ENCODE data around the gene SLC29A3. TPM values are rescaled to one million over a fixed set of nuclear protein-coding genes. Genes with fewer than 3 reads are reported as not detected.

Gene SLC29A3
- polyA plus RNA-seq, 1 of the 3 experiments (the other 2 are of a cell fraction), result 3.8 TPM

DNA sequence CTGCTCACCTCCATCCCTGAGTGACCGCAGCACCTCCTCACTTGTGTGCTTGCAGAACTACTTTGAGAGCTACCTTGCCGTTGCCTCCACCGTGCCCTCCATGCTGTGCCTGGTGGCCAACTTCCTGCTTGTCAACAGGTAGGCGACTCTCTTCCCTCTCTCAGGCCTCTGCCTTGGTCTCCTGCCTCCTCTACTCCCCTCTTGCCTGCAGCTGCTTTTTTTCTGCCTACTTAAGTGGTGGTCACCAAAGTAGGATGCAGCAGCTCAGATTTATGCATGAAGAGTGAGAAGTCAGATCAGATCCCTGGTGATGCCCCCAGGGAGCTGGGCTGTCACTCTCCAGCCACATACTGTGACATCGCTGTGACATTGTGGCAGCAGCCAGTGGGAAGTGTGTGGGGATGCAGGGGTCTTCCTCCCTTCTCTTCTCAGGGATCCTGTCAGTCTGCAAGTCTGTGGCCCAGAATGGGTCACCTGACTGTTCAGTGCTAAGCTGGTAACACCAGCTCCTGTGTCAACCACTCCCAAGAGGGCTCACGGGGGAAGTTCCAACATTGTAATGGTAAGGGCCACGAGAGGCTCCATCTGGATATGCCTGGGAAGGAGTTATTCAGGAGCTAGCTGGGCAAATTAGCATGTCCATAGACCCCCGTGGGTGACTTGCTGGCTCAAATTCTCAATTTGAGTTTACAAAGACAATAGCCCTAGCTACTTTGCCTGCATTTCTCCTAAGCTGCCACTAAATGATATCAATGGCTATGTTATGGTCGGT, 25.3 kb downstream of the SLC29A3 start:
- Histone ChIP-seq H3K4me1 (ENCODE audit: control insufficient read depth in 1 of 2, insufficient read depth in 2 of 2, low read depth in 1 of 2, low read length in 1 of 2) (peaks cover 0 to 17% of the 10 kb centered on the region in 2 experiments; a peak in 1 of 4 replicates), H2AFZ (ENCODE audit: low read depth) (no peak overlapping the region), H3F3A (replicated peaks; ENCODE audit: insufficient read depth) (no peaks in the 10 kb centered on the region), H3K27me3 (ENCODE audit: insufficient read depth) (no peaks in the 10 kb centered on the region), H4K20me1 (ENCODE audit: insufficient read depth) (no peaks in the 10 kb centered on the region), H3K79me2 (ENCODE audit: insufficient read depth) (no peaks in the 10 kb centered on the region), H3K9ac (no peak overlapping the region), H3K27ac (ENCODE audit: low read depth in 2 of 2, low read length in 1 of 2) (no peak overlapping the region), H3K9me2 (no peaks in the 10 kb centered on the region), H3K4me3 (ENCODE audit: low read depth in 2 of 2, low read length in 1 of 2) (no peak overlapping the region), H3K4me2 (no peak overlapping the region), H3K36me3 (replicated peaks in 1 of 2; ENCODE audit: control insufficient read depth in 1 of 2, insufficient read depth in 2 of 2, low read length in 1 of 2) (peaks cover 0 to 2% of the 10 kb centered on the region in 2 experiments), H3K9me3 (no peaks in the 10 kb centered on the region)
- WGBS (ENCODE audit: low lambda C conversion rate), result 85% methylated on average over 8 of the region's 9 CpGs
- ChIA-PET POLR2A (interaction anchor here (1.1 kb wide), 1 partner anchor 33 kb away, joined by 4 read pairs; no protein-coding TSS in a partner anchor), CTCF (interaction anchor here (0.6 to 12.4 kb wide), 7 partner anchors 13 to 369 kb away, joined by 3 to 99 read pairs (median 4); partner anchors contain the start of gene SLC29A3)
- no peak for DNase-seq
- TF ChIP-seq GABPA (IDR thresholded peaks at IDR 0.05; ENCODE audit: low read depth) (no peak), CHD2 (IDR thresholded peaks at IDR 0.05; ENCODE audit: low read length, partially characterized antibody) (no peak), RFX5 (IDR thresholded peaks at IDR 0.05; ENCODE audit: low read length) (no peak)
- TF ChIP-seq, protein P1, sequence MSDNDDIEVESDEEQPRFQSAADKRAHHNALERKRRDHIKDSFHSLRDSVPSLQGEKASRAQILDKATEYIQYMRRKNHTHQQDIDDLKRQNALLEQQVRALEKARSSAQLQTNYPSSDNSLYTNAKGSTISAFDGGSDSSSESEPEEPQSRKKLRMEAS (IDR thresholded peaks at IDR 0.05; ENCODE audit: low read depth), result no peak
- TF ChIP-seq, protein P2, sequence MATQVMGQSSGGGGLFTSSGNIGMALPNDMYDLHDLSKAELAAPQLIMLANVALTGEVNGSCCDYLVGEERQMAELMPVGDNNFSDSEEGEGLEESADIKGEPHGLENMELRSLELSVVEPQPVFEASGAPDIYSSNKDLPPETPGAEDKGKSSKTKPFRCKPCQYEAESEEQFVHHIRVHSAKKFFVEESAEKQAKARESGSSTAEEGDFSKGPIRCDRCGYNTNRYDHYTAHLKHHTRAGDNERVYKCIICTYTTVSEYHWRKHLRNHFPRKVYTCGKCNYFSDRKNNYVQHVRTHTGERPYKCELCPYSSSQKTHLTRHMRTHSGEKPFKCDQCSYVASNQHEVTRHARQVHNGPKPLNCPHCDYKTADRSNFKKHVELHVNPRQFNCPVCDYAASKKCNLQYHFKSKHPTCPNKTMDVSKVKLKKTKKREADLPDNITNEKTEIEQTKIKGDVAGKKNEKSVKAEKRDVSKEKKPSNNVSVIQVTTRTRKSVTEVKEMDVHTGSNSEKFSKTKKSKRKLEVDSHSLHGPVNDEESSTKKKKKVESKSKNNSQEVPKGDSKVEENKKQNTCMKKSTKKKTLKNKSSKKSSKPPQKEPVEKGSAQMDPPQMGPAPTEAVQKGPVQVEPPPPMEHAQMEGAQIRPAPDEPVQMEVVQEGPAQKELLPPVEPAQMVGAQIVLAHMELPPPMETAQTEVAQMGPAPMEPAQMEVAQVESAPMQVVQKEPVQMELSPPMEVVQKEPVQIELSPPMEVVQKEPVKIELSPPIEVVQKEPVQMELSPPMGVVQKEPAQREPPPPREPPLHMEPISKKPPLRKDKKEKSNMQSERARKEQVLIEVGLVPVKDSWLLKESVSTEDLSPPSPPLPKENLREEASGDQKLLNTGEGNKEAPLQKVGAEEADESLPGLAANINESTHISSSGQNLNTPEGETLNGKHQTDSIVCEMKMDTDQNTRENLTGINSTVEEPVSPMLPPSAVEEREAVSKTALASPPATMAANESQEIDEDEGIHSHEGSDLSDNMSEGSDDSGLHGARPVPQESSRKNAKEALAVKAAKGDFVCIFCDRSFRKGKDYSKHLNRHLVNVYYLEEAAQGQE (IDR thresholded peaks at IDR 0.05; ENCODE audit: low read depth, low read length), result no peak
- TF ChIP-seq, protein P3, sequence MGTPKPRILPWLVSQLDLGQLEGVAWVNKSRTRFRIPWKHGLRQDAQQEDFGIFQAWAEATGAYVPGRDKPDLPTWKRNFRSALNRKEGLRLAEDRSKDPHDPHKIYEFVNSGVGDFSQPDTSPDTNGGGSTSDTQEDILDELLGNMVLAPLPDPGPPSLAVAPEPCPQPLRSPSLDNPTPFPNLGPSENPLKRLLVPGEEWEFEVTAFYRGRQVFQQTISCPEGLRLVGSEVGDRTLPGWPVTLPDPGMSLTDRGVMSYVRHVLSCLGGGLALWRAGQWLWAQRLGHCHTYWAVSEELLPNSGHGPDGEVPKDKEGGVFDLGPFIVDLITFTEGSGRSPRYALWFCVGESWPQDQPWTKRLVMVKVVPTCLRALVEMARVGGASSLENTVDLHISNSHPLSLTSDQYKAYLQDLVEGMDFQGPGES (IDR thresholded peaks at IDR 0.05; ENCODE audit: low read depth, low read length), result no peak

DNA sequence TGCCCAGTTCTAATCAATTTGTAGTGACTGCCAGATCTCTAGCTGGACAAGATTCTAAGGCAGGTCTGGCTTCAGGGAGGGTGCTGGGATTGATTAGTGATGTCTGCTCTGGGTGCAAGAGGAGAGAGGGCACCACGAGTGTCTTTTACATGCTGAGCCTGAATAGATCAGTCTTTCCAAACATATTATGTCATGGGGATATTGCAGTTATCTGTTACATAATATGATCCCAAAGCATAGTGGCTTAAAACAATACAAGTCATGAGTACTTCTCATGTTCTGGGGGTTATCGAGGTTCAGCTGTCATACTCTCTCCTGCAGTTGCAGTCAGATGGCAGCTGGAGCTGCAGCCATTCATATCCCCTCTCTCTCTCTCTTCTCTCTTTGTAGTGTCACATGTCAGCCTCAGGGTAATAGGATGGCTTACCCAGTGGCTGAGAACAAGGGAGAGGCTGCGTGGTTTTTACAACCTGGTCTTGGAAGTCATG, 26.0 kb downstream of the SLC29A3 start:
- TF ChIP-seq FOXJ3 (CRISPR knock-in tag; IDR thresholded peaks at IDR 0.05) (no peak), FOXM1 (IDR thresholded peaks at IDR 0.05; ENCODE audit: low read depth) (no peak)
- TF ChIP-seq, protein P4, sequence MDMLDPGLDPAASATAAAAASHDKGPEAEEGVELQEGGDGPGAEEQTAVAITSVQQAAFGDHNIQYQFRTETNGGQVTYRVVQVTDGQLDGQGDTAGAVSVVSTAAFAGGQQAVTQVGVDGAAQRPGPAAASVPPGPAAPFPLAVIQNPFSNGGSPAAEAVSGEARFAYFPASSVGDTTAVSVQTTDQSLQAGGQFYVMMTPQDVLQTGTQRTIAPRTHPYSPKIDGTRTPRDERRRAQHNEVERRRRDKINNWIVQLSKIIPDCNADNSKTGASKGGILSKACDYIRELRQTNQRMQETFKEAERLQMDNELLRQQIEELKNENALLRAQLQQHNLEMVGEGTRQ (IDR thresholded peaks at IDR 0.05; ENCODE audit: borderline replicate concordance, low read depth, low read length), result no peak
- TF ChIP-seq, protein P2 (IDR thresholded peaks at IDR 0.05; ENCODE audit: low read depth, low read length), result no peak
- H3K79me2 ChIP-seq (ENCODE audit: insufficient read depth), result no peaks in the 10 kb centered on the region
- H3K27ac ChIP-seq (ENCODE audit: low read depth in 2 of 2, low read length in 1 of 2), result no peak overlapping the region
- no peak overlapping the region for H2AFZ ChIP-seq (ENCODE audit: low read depth)
- H3K4me1 ChIP-seq (ENCODE audit: control insufficient read depth in 1 of 2, insufficient read depth in 2 of 2, low read depth in 1 of 2, low read length in 1 of 2), result peaks cover 0 to 10% of the 10 kb centered on the region in 2 experiments; a peak in 1 of 4 replicates
- 77% methylated on average over 3 of the region's 3 CpGs for WGBS (ENCODE audit: low lambda C conversion rate)
- H4K20me1 ChIP-seq (ENCODE audit: insufficient read depth), result no peaks in the 10 kb centered on the region
- ChIA-PET POLR2A (no interaction called here), CTCF (interaction anchor here (0.6 to 12.4 kb wide), 4 partner anchors 13 to 310 kb away, joined by 3 to 99 read pairs (median 4); partner anchors contain the start of gene SLC29A3)
- H3K4me2 ChIP-seq, result no peak overlapping the region
- H3K36me3 ChIP-seq (replicated peaks in 1 of 2; ENCODE audit: control insufficient read depth in 1 of 2, insufficient read depth in 2 of 2, low read length in 1 of 2), result peaks cover 0 to 2% of the 10 kb centered on the region in 2 experiments
- no peak overlapping the region for H3K4me3 ChIP-seq (ENCODE audit: low read depth in 2 of 2, low read length in 1 of 2)
- DNase-seq, result peak; percentile 34
- H3K27me3 ChIP-seq (ENCODE audit: insufficient read depth), result no peaks in the 10 kb centered on the region
- H3F3A ChIP-seq (replicated peaks; ENCODE audit: insufficient read depth), result no peaks in the 10 kb centered on the region
- no peaks in the 10 kb centered on the region for H3K9me2 ChIP-seq
- H3K9me3 ChIP-seq, result no peaks in the 10 kb centered on the region
- no peak overlapping the region for H3K9ac ChIP-seq

Data from SK-N-SH (cell line).